ENCODE results near the gene ARMC8.
"Not testable (repeated sequence)": the region's sequence is repeated elsewhere in the genome, so short reads cannot be mapped to it uniquely, and the experiment has no call there.

The ARMC8 gene

DNA sequence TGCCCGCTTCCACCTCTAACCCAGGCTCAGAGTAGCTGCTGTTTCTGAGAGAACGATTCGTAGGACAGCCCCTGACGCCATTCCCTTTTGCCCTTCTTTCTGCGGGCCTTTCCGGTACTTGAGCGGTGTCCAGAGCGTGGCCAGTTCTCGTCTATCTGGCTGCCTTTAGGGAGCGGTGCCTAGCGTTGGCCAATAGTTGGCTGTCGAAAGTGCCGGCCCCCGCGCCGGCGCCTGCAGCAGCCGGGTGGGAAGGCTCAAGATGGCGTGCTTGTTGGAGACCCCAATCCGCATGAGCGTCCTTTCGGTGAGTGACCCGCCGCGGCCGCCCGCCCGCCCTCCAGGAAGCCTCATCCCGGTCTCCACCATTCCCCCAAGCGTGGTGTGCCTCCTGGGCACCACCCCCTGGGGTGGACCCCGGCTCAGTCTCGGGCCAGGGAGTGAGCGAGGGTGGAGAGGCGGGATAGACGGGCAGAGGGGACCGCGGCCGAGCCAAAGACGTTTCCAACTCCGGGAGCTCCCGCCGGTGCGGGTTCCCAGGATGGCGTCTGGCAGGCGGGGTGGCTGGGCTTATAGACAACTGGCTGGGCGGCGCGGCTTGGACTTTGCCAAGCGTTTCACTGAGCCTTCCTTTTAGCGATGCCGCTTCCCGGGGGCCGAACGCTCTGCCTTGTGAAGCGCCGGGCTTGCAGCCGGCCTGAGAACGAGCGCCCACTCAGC lies at the start of gene ARMC8:
TSS of gene ARMC8 (plus strand) at position 6 of the 717 bp plus-strand sequence. CDS start at position 260, 254 bp downstream.
- no peak for DNase-seq (ENCODE audit: low read depth)

GRCh38 chr3:138137861-138138260 lies 49.2 kb upstream of the ARMC8 start:
- DNase-seq (ENCODE audit: low read depth) = no peak

DNA sequence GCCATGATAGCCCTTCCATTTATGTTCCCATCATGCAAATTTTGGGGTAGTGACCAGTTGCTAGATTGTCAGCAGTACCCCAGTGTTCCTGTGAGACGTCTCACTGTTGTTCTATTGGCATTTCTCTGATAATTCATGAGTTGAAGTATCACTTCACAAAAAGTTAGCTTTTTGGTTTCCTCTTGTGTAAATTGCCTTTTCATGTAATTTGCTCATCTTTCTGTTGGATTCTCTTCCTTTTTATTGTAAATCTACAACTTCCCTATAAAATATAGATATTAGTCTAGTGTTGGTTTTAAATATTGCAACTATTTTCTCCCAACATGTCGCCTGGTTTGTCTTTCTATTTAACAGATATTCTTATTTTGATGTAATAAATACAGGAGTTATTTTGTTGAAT lies 47.4 kb upstream of the ARMC8 start:
- DNase-seq (ENCODE audit: low read depth) = no peak

- DNase-seq (ENCODE audit: low read depth) = no peak
Observed at GRCh38 chr3:138140940-138141339, 46.2 kb upstream of the ARMC8 start.

DNA sequence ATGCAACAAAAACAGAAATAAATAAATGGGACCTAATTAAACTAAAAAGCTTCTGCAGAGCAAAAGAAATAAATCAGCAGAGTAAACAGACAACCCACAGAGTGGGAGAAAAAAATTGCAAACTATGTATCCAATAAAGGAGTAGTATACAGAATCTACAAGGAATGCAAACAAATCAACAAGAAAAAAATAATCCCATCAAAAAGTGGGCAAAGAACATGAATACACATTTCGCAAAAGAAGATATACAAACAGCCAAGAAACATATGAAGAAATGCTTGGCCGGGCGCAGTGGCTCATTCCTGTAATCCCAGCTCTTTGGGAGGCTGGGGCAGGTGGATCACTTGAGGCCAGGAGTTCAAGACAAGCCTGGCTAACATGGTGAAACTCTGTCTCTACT lies 44.9 kb upstream of the ARMC8 start:
- DNase-seq (ENCODE audit: low read depth) = not testable (repeated sequence)

GRCh38 chr3:138148503-138148902 lies 38.6 kb upstream of the ARMC8 start:
- no peak for DNase-seq (ENCODE audit: low read depth)

- DNase-seq (ENCODE audit: low read depth) = no peak
Observed at GRCh38 chr3:138154534-138154933, 32.6 kb upstream of the ARMC8 start.

- DNase-seq (ENCODE audit: low read depth) = no peak
Observed at GRCh38 chr3:138157743-138158142, 29.4 kb upstream of the ARMC8 start.

DNA sequence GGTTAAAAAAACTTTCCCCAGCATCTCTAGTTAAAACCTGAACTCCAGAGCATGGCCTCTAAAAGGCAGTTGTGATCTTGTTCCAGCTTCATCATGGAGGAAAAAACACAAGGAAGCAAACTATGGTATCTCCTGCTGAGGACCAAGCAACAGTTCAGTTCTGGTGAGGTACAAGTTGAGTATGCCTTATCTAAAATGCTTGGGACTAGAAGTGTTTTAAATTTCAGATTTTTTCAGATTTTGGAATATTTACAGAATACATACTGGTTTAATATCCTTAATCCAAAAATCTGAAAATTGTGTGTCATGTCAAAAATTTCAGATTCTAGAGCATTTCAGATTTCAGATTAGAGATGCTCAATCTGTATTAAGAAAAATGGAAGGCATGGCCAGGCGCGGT lies 22.0 kb upstream of the ARMC8 start:
- DNase-seq (ENCODE audit: low read depth) = no peak

GRCh38 chr3:138172625-138173024 lies 14.5 kb upstream of the ARMC8 start:
- no peak for DNase-seq (ENCODE audit: low read depth)

DNA sequence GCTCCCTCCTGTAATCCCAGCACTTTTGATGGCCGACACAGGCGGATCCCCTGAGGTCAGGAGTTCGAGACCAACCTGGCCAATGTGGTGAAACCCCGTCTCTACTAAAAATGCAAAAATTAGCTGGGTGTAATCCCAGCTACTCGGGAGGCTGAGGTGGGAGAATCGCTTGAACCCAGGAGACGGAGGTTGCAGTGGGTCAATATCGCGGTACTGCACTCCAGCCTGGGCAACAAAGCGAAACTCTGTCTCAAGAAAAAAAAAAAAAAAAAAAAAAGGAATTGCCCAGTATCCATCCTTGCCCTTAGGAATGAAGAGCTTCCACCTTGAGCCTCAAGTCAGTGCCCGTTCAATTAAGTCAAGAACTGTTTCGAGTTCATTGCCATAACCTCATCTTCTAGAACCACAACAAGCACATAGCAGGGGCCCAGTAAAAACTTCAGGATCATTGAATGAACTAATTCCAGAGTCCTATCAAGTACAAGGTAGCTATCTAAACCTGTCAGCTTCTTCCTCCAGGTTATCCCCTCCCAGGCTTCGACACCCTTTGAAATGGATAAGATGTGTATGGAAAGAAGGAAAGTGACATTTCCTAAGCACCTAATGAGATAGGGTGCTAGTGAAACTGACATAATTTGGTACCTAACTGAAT lies 13.2 kb upstream of the ARMC8 start:
- DNase-seq (ENCODE audit: low read depth) = no peak

GRCh38 chr3:138174421-138175131 lies 12.5 kb upstream of the ARMC8 start, which contains the start of gene DBR1:
Gene DBR1, minus strand, starts transcription at chr3:138174921. Its CDS starts 126 bp downstream, at chr3:138174795.
- peak; percentile 46 for DNase-seq (ENCODE audit: low read depth)

GRCh38 chr3:138180375-138181029 lies 6.6 kb upstream of the ARMC8 start:
- DNase-seq (ENCODE audit: low read depth) = no peak

GRCh38 chr3:138184994-138185393 lies 2.1 kb upstream of the ARMC8 start:
- DNase-seq (ENCODE audit: low read depth) = no peak

GRCh38 chr3:138186221-138186620 lies 880 bp upstream of the ARMC8 start:
- no peak for DNase-seq (ENCODE audit: low read depth)

GRCh38 chr3:138186803-138187295 lies 252 bp upstream of the ARMC8 start:
- DNase-seq (ENCODE audit: low read depth) = peak; percentile 80

- no peak for DNase-seq (ENCODE audit: low read depth)
Observed at GRCh38 chr3:138188013-138188730, 1.1 kb downstream of the ARMC8 start.

DNA sequence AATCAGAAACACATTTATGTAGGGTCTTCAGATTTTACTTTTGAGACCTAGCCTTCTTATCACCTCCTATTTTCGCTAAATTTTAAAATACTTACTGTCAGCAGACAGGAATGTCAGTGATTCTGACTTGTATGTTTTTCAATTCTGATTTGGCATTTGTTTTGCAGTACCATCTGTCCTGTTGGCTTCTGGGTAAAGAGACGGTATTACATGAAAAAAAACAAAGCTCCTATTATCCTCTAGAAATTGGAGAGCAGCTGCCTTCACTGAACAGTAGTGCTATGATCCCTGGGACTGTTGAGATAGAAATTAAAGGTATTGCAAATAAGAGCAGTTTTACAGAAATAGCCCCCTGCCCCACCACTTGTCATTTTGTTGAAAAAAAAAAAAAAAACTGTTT lies 8.4 kb downstream of the ARMC8 start:
- DNase-seq (ENCODE audit: low read depth) = no peak

DNA sequence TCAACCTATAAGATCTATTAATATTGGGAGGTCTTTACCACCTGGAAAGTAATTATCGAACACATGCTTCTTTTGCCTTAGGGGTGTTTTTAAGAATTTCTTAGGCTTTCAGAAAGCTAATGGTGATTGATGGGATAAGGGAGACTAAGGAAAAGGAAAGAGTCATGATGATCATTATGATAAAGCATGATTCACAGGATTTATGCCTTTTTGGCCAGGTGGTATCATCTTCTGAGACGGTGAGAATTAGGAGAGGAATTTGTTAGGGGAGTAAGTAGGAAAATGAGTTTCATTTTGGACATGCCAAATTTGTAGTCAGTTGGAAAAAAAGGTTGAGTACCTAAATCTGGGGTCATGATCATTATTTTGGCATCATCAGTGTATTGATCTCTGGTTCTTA lies 8.9 kb downstream of the ARMC8 start:
- DNase-seq (ENCODE audit: low read depth) = no peak

- DNase-seq (ENCODE audit: low read depth) = no peak
Observed at GRCh38 chr3:138197058-138197457, 10.0 kb downstream of the ARMC8 start.

GRCh38 chr3:138197524-138197923 lies 10.4 kb downstream of the ARMC8 start:
- no peak for DNase-seq (ENCODE audit: low read depth)

DNA sequence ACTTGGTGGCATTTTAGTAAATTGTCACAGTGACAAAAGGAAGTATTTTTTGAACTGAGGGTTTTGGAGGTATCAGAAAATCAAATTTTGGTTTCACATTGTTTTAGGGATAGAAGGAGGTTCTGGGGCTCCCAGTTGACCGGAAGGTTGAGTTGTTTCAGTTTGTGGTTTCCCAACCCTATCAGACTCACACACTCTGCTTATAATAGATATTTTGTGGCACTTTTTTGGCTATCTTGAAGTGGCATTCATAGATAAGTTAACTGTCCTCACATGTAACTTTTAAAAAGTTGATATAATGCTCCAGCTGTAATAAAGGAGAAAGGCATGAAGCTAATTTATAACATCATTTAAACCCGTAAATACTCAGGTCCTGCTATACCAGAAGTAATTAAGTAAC lies 12.8 kb downstream of the ARMC8 start:
- DNase-seq (ENCODE audit: low read depth) = no peak

Data from stimulated activated CD8-positive, alpha-beta memory T cell treated with anti-CD3 and anti-CD28 coated beads, Interleukin-12 subunit alpha, Interleukin-12 subunit beta, amount 100 ng/mL, for 4 hours (primary cell).